H1 (cell line): ENCODE measurements around the gene MGLL. TPM values are rescaled to one million over a fixed set of nuclear protein-coding genes. Genes with fewer than 3 reads are reported as not detected.

ENCODE experiments used
- CTCF ChIA-PET: fragments of 300-600 bp; sonication (Branson Sonifier 250); formaldehyde crosslinking; loops from one replicate; lab custom pipeline; 2021; ENCODE audit not compliant: partially characterized antibody; lab: Charles Lee
- POLR2A ChIA-PET: fragments of 300-600 bp; sonication (Branson Sonifier 250); formaldehyde crosslinking; loops from one replicate; lab custom pipeline; 2021; ENCODE audit warnings: inconsistent platforms; ENCODE audit not compliant: partially characterized antibody; lab: Charles Lee
- DNase-seq, 2 experiments: peaks; one replicate each; pipeline versions ENCODE4 v3.0.0 to v3.0.0-alpha.2; 2010 to 2022; ENCODE audit warnings: low spot score in 2 of 2, low read depth in 1 of 2, mixed read lengths in 1 of 2
- FAIRE-seq: peaks from 2 replicates; lab custom pipeline; 2011; peaks lifted over from hg19 to GRCh38; lab: Jason Lieb, UNC
- H2AFZ ChIP-seq: 2 replicates; pipeline ENCODE4 v1.8.1; 2012; ENCODE audit warnings: low read length, inconsistent platforms
- H2AK5ac ChIP-seq: 2 replicates; pipeline ENCODE4 v1.6.1; 2013; ENCODE audit warnings: low read depth, low read length
- H2BK120ac ChIP-seq: replicated peaks from 2 replicates; pipeline ENCODE3; 2013; ENCODE audit warnings: low read depth, low read length, inconsistent platforms
- H2BK12ac ChIP-seq: 2 replicates; pipeline ENCODE4 v1.6.1; 2013; ENCODE audit warnings: low read depth, low read length
- H2BK15ac ChIP-seq: 2 replicates; pipeline ENCODE4 v1.6.1; 2013; ENCODE audit warnings: low read length
- H2BK20ac ChIP-seq: 2 replicates; pipeline ENCODE4 v1.6.1; 2013; ENCODE audit warnings: low read length
- H2BK5ac ChIP-seq: 2 replicates; pipeline ENCODE4 v1.6.1; 2013; ENCODE audit warnings: low read depth, low read length
- H3K14ac ChIP-seq: 2 replicates; pipeline ENCODE4 v1.6.1; 2013; ENCODE audit warnings: inconsistent platforms; ENCODE audit not compliant: insufficient read length
- H3K18ac ChIP-seq: 2 replicates; pipeline ENCODE4 v1.6.1; 2013; ENCODE audit warnings: low read length; ENCODE audit errors: extremely low read depth
- H3K23ac ChIP-seq: 2 replicates; pipeline ENCODE4 v1.6.1; 2013; ENCODE audit warnings: inconsistent platforms; ENCODE audit not compliant: insufficient read length
- H3K23me2 ChIP-seq: 2 replicates; pipeline ENCODE4 v1.6.1; 2013; ENCODE audit warnings: low read depth, low read length
- H3K27ac ChIP-seq: 2 replicates; pipeline ENCODE4 v1.6.1; 2011; ENCODE audit warnings: low read depth, low read length, inconsistent platforms
- H3K27me3 ChIP-seq, 4 experiments: replicated peaks in 1 of 4; 1 replicate in 1 of 4; 2 replicates in 3 of 4; pipeline versions ENCODE4 v1.6.1 to v1.8.1; 2011 to 2013; ENCODE audit warnings: low read length in 3 of 4, mild to moderate bottlenecking in 3 of 4, inconsistent platforms in 2 of 4, mixed read lengths in 2 of 4, moderate library complexity in 1 of 4; ENCODE audit not compliant: control insufficient read depth in 3 of 4, insufficient read depth in 3 of 4; ENCODE audit errors: extremely low read depth in 1 of 4
- H3K36me3 ChIP-seq, 4 experiments: 2 replicates each; pipeline versions ENCODE4 v1.6.1 to v1.8.1; 2011 to 2013; ENCODE audit warnings: mild to moderate bottlenecking in 4 of 4, low read length in 3 of 4, moderate library complexity in 2 of 4, control low read depth in 1 of 4, inconsistent platforms in 1 of 4; ENCODE audit not compliant: insufficient read depth in 4 of 4, control insufficient read depth in 2 of 4
- H3K4ac ChIP-seq: replicated peaks from 2 replicates; pipeline ENCODE3; 2013; ENCODE audit warnings: low read length, low read depth, mixed read lengths, inconsistent platforms; ENCODE audit not compliant: insufficient read length
- H3K4me1 ChIP-seq, 4 experiments: replicated peaks in 1 of 4; 1 replicate in 1 of 4; 2 replicates in 3 of 4; pipeline versions ENCODE4 v1.6.1 to v1.8.1; 2011 to 2013; ENCODE audit warnings: low read length in 3 of 4, inconsistent platforms in 2 of 4, mixed read lengths in 1 of 4; ENCODE audit not compliant: insufficient read depth in 4 of 4, control insufficient read depth in 3 of 4
- H3K4me2 ChIP-seq, 2 experiments: 2 replicates each; pipeline versions ENCODE4 v1.6.1 to v1.8.1; 2011 to 2013; ENCODE audit warnings: low read depth in 2 of 2, low read length in 2 of 2, control low read depth in 1 of 2, inconsistent platforms in 1 of 2, mild to moderate bottlenecking in 1 of 2; ENCODE audit not compliant: insufficient read depth in 1 of 2
- H3K4me3 ChIP-seq, 4 experiments: fragments of 200-600, 300-600 bp in 1 of 4; sonication (generic), shearing (Covaris generic), sonication (Bioruptor Twin) in 1 of 4; 2 replicates each; pipeline versions ENCODE4 v1.5.1 to v1.8.1; 2011 to 2016; ENCODE audit warnings: low read length in 4 of 4, low read depth in 3 of 4, control low read depth in 2 of 4, inconsistent platforms in 2 of 4, mild to moderate bottlenecking in 2 of 4, mixed read lengths in 1 of 4, moderate library complexity in 1 of 4; ENCODE audit not compliant: insufficient read depth in 2 of 4; ENCODE audit errors: extremely low read depth in 1 of 4
- H3K56ac ChIP-seq: replicated peaks from 2 replicates; pipeline ENCODE3; 2013; ENCODE audit warnings: low read depth, mild to moderate bottlenecking, mixed read lengths, low read length, inconsistent platforms; ENCODE audit not compliant: insufficient read length
- H3K79me1 ChIP-seq: 2 replicates; pipeline ENCODE4 v1.6.1; 2013; ENCODE audit warnings: low read depth, low read length, control low read depth
- H3K79me2 ChIP-seq, 2 experiments: 2 replicates each; pipeline versions ENCODE4 v1.6.1 to v1.8.1; 2012 to 2013; ENCODE audit warnings: low read length in 2 of 2, mild to moderate bottlenecking in 2 of 2, inconsistent platforms in 1 of 2; ENCODE audit not compliant: insufficient read depth in 2 of 2, control insufficient read depth in 1 of 2
- H3K9ac ChIP-seq, 4 experiments: replicated peaks in 1 of 4; 1 replicate in 1 of 4; 2 replicates in 3 of 4; pipeline versions ENCODE4 v1.6.1 to v1.8.1; 2011 to 2013; ENCODE audit warnings: low read depth in 3 of 4, low read length in 3 of 4, control low read depth in 2 of 4, mild to moderate bottlenecking in 2 of 4, moderate library complexity in 2 of 4, inconsistent platforms in 1 of 4; ENCODE audit errors: extremely low read depth in 1 of 4
- H3K9me3 ChIP-seq, 2 experiments: 2 replicates each; pipeline versions ENCODE4 v1.6.1 to v1.8.1; 2012 to 2013; ENCODE audit warnings: mild to moderate bottlenecking in 2 of 2, moderate library complexity in 2 of 2, control low read depth in 1 of 2, inconsistent platforms in 1 of 2, low read depth in 1 of 2, low read length in 1 of 2, mixed read lengths in 1 of 2; ENCODE audit not compliant: insufficient read depth in 2 of 2
- H4K20me1 ChIP-seq, 2 experiments: replicated peaks in 1 of 2; 2 replicates each; pipeline versions ENCODE3 to v1.8.1; 2011 to 2013; ENCODE audit warnings: inconsistent platforms in 2 of 2, low read length in 2 of 2, mild to moderate bottlenecking in 1 of 2; ENCODE audit not compliant: insufficient read depth in 2 of 2, control insufficient read depth in 1 of 2
- H4K5ac ChIP-seq: 2 replicates; pipeline ENCODE4 v1.6.1; 2013; ENCODE audit warnings: low read length, low read depth, mixed read lengths, inconsistent platforms; ENCODE audit not compliant: insufficient read length
- H4K8ac ChIP-seq: 2 replicates; pipeline ENCODE4 v1.8.0; 2013; ENCODE audit warnings: mild to moderate bottlenecking, moderate library complexity, low read length, inconsistent platforms; ENCODE audit not compliant: insufficient read depth; ENCODE audit errors: extremely low read depth
- H4K91ac ChIP-seq: replicated peaks from 2 replicates; pipeline ENCODE3; 2013; ENCODE audit warnings: low read length, mixed read lengths, inconsistent platforms; ENCODE audit not compliant: insufficient read length
- CEBPB ChIP-seq: IDR thresholded peaks from 2 replicates; pipeline ENCODE4 v1.6.1; 2012; ENCODE audit warnings: low read depth, low read length
- EP300 ChIP-seq, 2 experiments: IDR thresholded peaks; 1 replicate in 1 of 2; 2 replicates in 1 of 2; pipeline ENCODE4 v1.6.1; 2011 to 2012; ENCODE audit warnings: low read depth in 2 of 2, low read length in 2 of 2, mild to moderate bottlenecking in 2 of 2, borderline replicate concordance in 1 of 2, inconsistent platforms in 1 of 2, moderate library complexity in 1 of 2
- POU5F1 ChIP-seq: IDR thresholded peaks from 2 replicates; pipeline ENCODE4 v1.6.1; 2011; ENCODE audit warnings: low read depth, mild to moderate bottlenecking, low read length, moderate library complexity
- WGBS, 2 experiments: shearing (Covaris generic) in 1 of 2; methylation state at CpG; one replicate each; pipeline versions ENCODE4 v1.1.6 to v1.1.7; 2013 to 2015; ENCODE audit warnings: low lambda C conversion rate in 2 of 2, mixed read lengths in 2 of 2, inconsistent platforms in 1 of 2, low coverage in 1 of 2, missing lambda C conversion rate in 1 of 2; ENCODE audit not compliant: insufficient replicate concordance in 2 of 2, insufficient coverage in 1 of 2, insufficient read length in 1 of 2; ENCODE audit errors: extremely low coverage in 1 of 2, missing lambda C conversion rate in 1 of 2; 5-methylcytosine and 5-hydroxymethylcytosine counted together
- polyA plus RNA-seq, 7 experiments: library from polyadenylated mRNA; depleted of rRNA in 3 of 7; stranded (reverse) in 5 of 7; unstranded in 2 of 7; fragments of >200 nt in 5 of 7; fragments of 200-250 nt in 2 of 7; gene quantifications; 1 replicate in 5 of 7; 2 replicates in 1 of 7; 4 replicates in 1 of 7; pipeline versions ENCODE4 v1.2.1 to v1.2.3, GENCODE V29; 2011 to 2013; ENCODE audit warnings: missing spikeins in 2 of 7, mixed read lengths in 2 of 7
- total RNA-seq: library from RNA; stranded (reverse); fragmentation: NEBNext Ultra II Directional; extraction: Animal tissue kit (Norgen Biotek cat#: 25700); gene quantifications from 2 replicates; pipeline ENCODE4 v1.2.1, GENCODE V29; 2021

MGLL gene
- total and polyA plus RNA-seq, 2 of the 8 experiments (the other 6 are each of a cell fraction or from before 2014, with no cell fraction given): 0.05 to 0.34 TPM

DNA sequence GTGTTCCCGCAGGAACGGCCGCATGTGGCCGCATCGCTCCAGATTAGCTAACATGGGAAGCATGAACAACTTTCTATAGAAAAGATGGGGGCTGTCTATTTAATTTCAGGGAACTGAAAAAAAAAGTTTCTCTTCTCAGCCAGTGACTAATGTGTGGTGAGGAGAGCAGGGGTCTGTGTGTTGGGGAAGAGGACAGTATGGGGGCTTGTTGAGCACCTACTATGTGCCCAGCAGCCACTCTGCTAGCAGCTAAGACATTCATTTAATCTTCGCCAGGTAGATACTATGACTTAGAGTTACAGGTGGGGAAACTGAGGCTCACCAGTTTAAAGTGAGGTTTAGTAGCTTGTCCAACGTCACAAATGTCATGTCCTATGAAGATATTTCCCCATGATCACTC, 56.6 kb downstream of the MGLL start:
- H3K27me3 ChIP-seq: no peaks in the 10 kb centered on the region
- 94% methylated on average over 7 of the region's 7 CpGs; no CpG with 5 or more reads in 1 of the 2 experiments for WGBS, 2 experiments
- no peak overlapping the region for H3K27ac ChIP-seq
- H4K91ac ChIP-seq: no peak overlapping the region
- no peak overlapping the region for H3K4me2 ChIP-seq
- no peak overlapping the region for H3K18ac ChIP-seq
- no peak overlapping the region for H3K4ac ChIP-seq
- DNase-seq: no peak
- no peaks in the 10 kb centered on the region for H4K20me1 ChIP-seq
- H3K9me3 ChIP-seq: no peaks in the 10 kb centered on the region
- no peaks in the 10 kb centered on the region for H3K79me1 ChIP-seq
- H3K14ac ChIP-seq: no peak overlapping the region
- H2AK5ac ChIP-seq: no peak overlapping the region
- H2BK12ac ChIP-seq: no peak overlapping the region
- TF ChIP-seq EP300 (IDR thresholded peaks at IDR 0.05; ENCODE audit: borderline replicate concordance in 1 of 2, low read depth in 2 of 2, low read length in 2 of 2) (no peak), POU5F1 (no peak), CEBPB (no peak)
- no peak overlapping the region for H4K8ac ChIP-seq
- H3K4me1 ChIP-seq: no peaks in the 10 kb centered on the region
- H3K56ac ChIP-seq: no peak overlapping the region
- no peak overlapping the region for H2BK20ac ChIP-seq
- no peaks in the 10 kb centered on the region for H3K36me3 ChIP-seq
- no peak overlapping the region for H2BK120ac ChIP-seq
- H3K9ac ChIP-seq: no peak overlapping the region
- ChIA-PET CTCF (interaction anchor here (1.3 to 3.2 kb wide), 4 partner anchors 16 to 193 kb away, joined by 3 to 14 read pairs (median 5); no protein-coding TSS in a partner anchor), POLR2A (no interaction called here)
- H2BK15ac ChIP-seq: no peak overlapping the region
- H3K23ac ChIP-seq: no peak overlapping the region
- H3K4me3 ChIP-seq: no peak overlapping the region
- no peaks in the 10 kb centered on the region for H3K79me2 ChIP-seq
- H2AFZ ChIP-seq: no peak overlapping the region
- H4K5ac ChIP-seq: no peak overlapping the region
- no peak for FAIRE-seq
- no peak overlapping the region for H2BK5ac ChIP-seq
- H3K23me2 ChIP-seq: no peaks in the 10 kb centered on the region
